NAMALWA (cell line): ENCODE results near the gene HSPA1B.
"Not testable (repeated sequence)": the region's sequence is repeated elsewhere in the genome, so short reads cannot be mapped to it uniquely, and the experiment has no call there.

Experiments
- DNase-seq: peaks from one replicate; pipeline ENCODE4 v3.0.0-alpha.2; 2015; ENCODE audit warnings: low spot score

HSPA1B gene

GRCh38 chr6:31829633-31830283 lies 2.2 kb downstream of the HSPA1B start:
- DNase-seq = peak; percentile 83

- DNase-seq = no peak
Measured at GRCh38 chr6:31830886-31831335, 3.4 kb downstream of the HSPA1B start.

GRCh38 chr6:31831350-31832215 lies 4.0 kb downstream of the HSPA1B start:
- DNase-seq = no peak

GRCh38 chr6:31834367-31835250 lies 7.1 kb downstream of the HSPA1B start:
- peak; percentile 82 for DNase-seq

GRCh38 chr6:31836047-31836473 lies 8.5 kb downstream of the HSPA1B start:
- no peak for DNase-seq

- DNase-seq = no peak
Measured at GRCh38 chr6:31836474-31837368, 9.2 kb downstream of the HSPA1B start.

- no peak for DNase-seq
Measured at GRCh38 chr6:31837369-31838113, 10.0 kb downstream of the HSPA1B start.

GRCh38 chr6:31838114-31838553 lies 10.6 kb downstream of the HSPA1B start:
- DNase-seq = not testable (repeated sequence)

GRCh38 chr6:31838968-31839367 lies 11.4 kb downstream of the HSPA1B start:
- DNase-seq = no peak

GRCh38 chr6:31839779-31840126 lies 12.2 kb downstream of the HSPA1B start:
- DNase-seq = not testable (repeated sequence)

GRCh38 chr6:31842053-31842452 lies 14.5 kb downstream of the HSPA1B start:
- no peak for DNase-seq

- DNase-seq = no peak
Measured at GRCh38 chr6:31844507-31844906, 17.0 kb downstream of the HSPA1B start.

GRCh38 chr6:31847276-31847978 lies 19.9 kb downstream of the HSPA1B start:
- no peak for DNase-seq

GRCh38 chr6:31850765-31851484 lies 23.4 kb downstream of the HSPA1B start:
- no peak for DNase-seq

GRCh38 chr6:31851485-31851832 lies 23.9 kb downstream of the HSPA1B start:
- no peak for DNase-seq

GRCh38 chr6:31851980-31852718 lies 24.6 kb downstream of the HSPA1B start:
- DNase-seq = not testable (repeated sequence)

- not testable (repeated sequence) for DNase-seq
Measured at GRCh38 chr6:31857774-31858173, 30.2 kb downstream of the HSPA1B start.

- no peak for DNase-seq
Measured at GRCh38 chr6:31858707-31859106, 31.2 kb downstream of the HSPA1B start.

- no peak for DNase-seq
Measured at GRCh38 chr6:31859923-31860322, 32.4 kb downstream of the HSPA1B start.
